HepG2 (cell line): ENCODE data around the gene MALT1. TPM values are rescaled to one million over a fixed set of nuclear protein-coding genes. Genes with fewer than 3 reads are reported as not detected.

Experiments
- ATAC-seq: fragments of 200-7000 bp; cut with Tn5 transposase; 3 replicates; pipeline ENCODE4 v1.9.1; 2020; ENCODE audit warnings: mild to moderate bottlenecking, moderate library complexity
- BruUV-seq: library from RNA; stranded (reverse); fragments of 400-500 nt; replicated peaks from 2 replicates; lab custom pipeline; 2021; lab: Mats Ljungman, UMichigan
- CTCF ChIA-PET: fragments of 300-600 bp; formaldehyde crosslinking; extraction: SDS; loops from one replicate; lab custom pipeline; 2021; ENCODE audit warnings: low total read pairs, inconsistent platforms, low intra/inter-chr PET ratio; lab: Yijun Ruan, JAX
- POLR2A ChIA-PET: fragments of 350-600 bp; sonication (Branson Sonifier 250); formaldehyde crosslinking; loops from one replicate; lab custom pipeline; 2020; ENCODE audit warnings: antibody characterized with exemption, inconsistent platforms; lab: Yijun Ruan, JAX
- DNase-seq: peaks from one replicate; pipeline ENCODE4 v3.0.0-alpha.2; 2015; ENCODE audit warnings: low spot score
- FAIRE-seq: peaks from 3 replicates; lab custom pipeline; 2011; peaks lifted over from hg19 to GRCh38; lab: Jason Lieb, UNC
- H2AFZ ChIP-seq: one replicate; pipeline ENCODE4 v1.6.1; 2011; ENCODE audit warnings: low read length, inconsistent platforms
- H3K27ac ChIP-seq: fragments of 300-600 bp; 3 replicates; pipeline ENCODE4 v1.8.0; 2011; ENCODE audit warnings: mixed run types, mild to moderate bottlenecking, mixed read lengths, low read length, inconsistent platforms; ENCODE audit not compliant: insufficient read depth; ENCODE audit errors: extremely low read length
- H3K27me3 ChIP-seq, 2 experiments: fragments of 200-600 bp in 1 of 2; 2 replicates in 1 of 2; 3 replicates in 1 of 2; pipeline versions ENCODE4 v1.6.0 to v1.8.0; 2011; ENCODE audit warnings: low read length in 2 of 2, mild to moderate bottlenecking in 2 of 2, moderate library complexity in 2 of 2, inconsistent platforms in 1 of 2; ENCODE audit not compliant: insufficient read depth in 2 of 2, control insufficient read depth in 1 of 2
- H3K36me3 ChIP-seq, 2 experiments: fragments of 200-600 bp in 1 of 2; replicated peaks in 1 of 2; 2 replicates in 1 of 2; 3 replicates in 1 of 2; pipeline versions ENCODE4 v1.5.1 to v1.8.0; 2011; ENCODE audit warnings: low read length in 2 of 2, inconsistent platforms in 1 of 2; ENCODE audit not compliant: insufficient read depth in 2 of 2, control insufficient read depth in 1 of 2
- H3K4me1 ChIP-seq: 2 replicates; pipeline ENCODE4 v1.5.1; 2012; ENCODE audit warnings: low read length, inconsistent platforms; ENCODE audit not compliant: insufficient read depth
- H3K4me2 ChIP-seq: 2 replicates; pipeline ENCODE4 v1.6.0; 2011; ENCODE audit warnings: low read depth, low read length, inconsistent platforms
- H3K4me3 ChIP-seq, 3 experiments: fragments of 200-600 bp in 1 of 3; sonication (generic), shearing (Covaris generic) in 1 of 3; replicated peaks in 1 of 3; 2 replicates each; pipeline ENCODE4 v1.5.1; 2011 to 2016; ENCODE audit warnings: low read length in 3 of 3, inconsistent platforms in 2 of 3, low read depth in 2 of 3, mild to moderate bottlenecking in 2 of 3, control low read depth in 1 of 3, mixed read lengths in 1 of 3; ENCODE audit not compliant: insufficient read depth in 1 of 3
- H3K79me2 ChIP-seq: one replicate; pipeline ENCODE4 v1.6.1; 2011; ENCODE audit warnings: low read length, inconsistent platforms; ENCODE audit not compliant: insufficient read depth
- H3K9ac ChIP-seq: 2 replicates; pipeline ENCODE4 v1.6.0; 2011; ENCODE audit warnings: mild to moderate bottlenecking, low read depth, low read length, inconsistent platforms; ENCODE audit not compliant: insufficient read depth
- H3K9me3 ChIP-seq: 2 replicates; pipeline ENCODE4 v1.5.1; 2012; ENCODE audit warnings: mild to moderate bottlenecking, low read length
- H4K20me1 ChIP-seq: 2 replicates; pipeline ENCODE4 v1.6.0; 2011; ENCODE audit warnings: inconsistent platforms, mild to moderate bottlenecking, low read length, moderate library complexity; ENCODE audit not compliant: insufficient read depth
- ADNP ChIP-seq: sonication (generic); formaldehyde crosslinking; IDR thresholded peaks from 2 replicates; pipeline ENCODE4 v1.4.0; 2020; ENCODE audit warnings: missing genetic modification reagents
- ATM ChIP-seq: fragments of 450-650 bp; IDR thresholded peaks from 2 replicates; pipeline ENCODE4 v1.7.1; 2017; ENCODE audit warnings: mild to moderate bottlenecking, borderline replicate concordance
- CTCF ChIP-seq: sonication (generic); formaldehyde crosslinking; IDR thresholded peaks from 2 replicates; pipeline ENCODE4 v1.5.0; 2020; ENCODE audit warnings: mild to moderate bottlenecking, missing genetic modification reagents, moderate library complexity
- HNF1A ChIP-seq, 2 experiments: sonication (generic) in 1 of 2; formaldehyde crosslinking in 1 of 2; IDR thresholded peaks; 2 replicates each; pipeline versions ENCODE4 v1.4.0 to v1.6.1; 2016 to 2020; ENCODE audit warnings: borderline replicate concordance in 1 of 2, low read depth in 1 of 2, mild to moderate bottlenecking in 1 of 2, missing genetic modification reagents in 1 of 2
- KDM3A ChIP-seq: IDR thresholded peaks from 2 replicates; pipeline ENCODE4 v1.6.1; 2018; ENCODE audit warnings: low read depth, missing compliant biosample characterization
- KMT2A ChIP-seq: sonication (generic); formaldehyde crosslinking; IDR thresholded peaks from 2 replicates; pipeline ENCODE4 v1.4.0; 2020; ENCODE audit warnings: missing genetic modification reagents
- MIER3 ChIP-seq: IDR thresholded peaks from 2 replicates; pipeline ENCODE4 v1.6.1; 2016; ENCODE audit warnings: missing compliant biosample characterization, borderline replicate concordance
- NAIF1 ChIP-seq: sonication (generic); formaldehyde crosslinking; IDR thresholded peaks from 2 replicates; pipeline ENCODE4 v1.5.0; 2020; ENCODE audit warnings: mild to moderate bottlenecking, missing genetic modification reagents, borderline replicate concordance
- NR0B2 ChIP-seq: sonication (generic); formaldehyde crosslinking; IDR thresholded peaks from 2 replicates; pipeline ENCODE4 v1.4.0; 2020; ENCODE audit warnings: mild to moderate bottlenecking, missing genetic modification reagents
- STAT6 ChIP-seq: sonication (generic); formaldehyde crosslinking; IDR thresholded peaks from 2 replicates; pipeline ENCODE4 v1.4.0; 2020; ENCODE audit warnings: missing genetic modification reagents, mild to moderate bottlenecking, borderline replicate concordance
- ZNF326 ChIP-seq: sonication (generic); formaldehyde crosslinking; IDR thresholded peaks from 2 replicates; pipeline ENCODE4 v1.4.0; 2020; ENCODE audit warnings: missing genetic modification reagents, borderline replicate concordance
- ZNF331 ChIP-seq: sonication (generic); formaldehyde crosslinking; IDR thresholded peaks from 2 replicates; pipeline ENCODE4 v1.4.0; 2020; ENCODE audit warnings: missing genetic modification reagents
- ZNF484 ChIP-seq: sonication (generic); formaldehyde crosslinking; IDR thresholded peaks from 2 replicates; pipeline ENCODE4 v1.5.1; 2020; ENCODE audit warnings: mild to moderate bottlenecking, low read depth, missing genetic modification reagents, borderline replicate concordance
- ZNF567 ChIP-seq: sonication (generic); formaldehyde crosslinking; IDR thresholded peaks from 2 replicates; pipeline ENCODE4 v1.8.1; 2023; ENCODE audit warnings: mild to moderate bottlenecking, missing genetic modification reagents, borderline replicate concordance
- ZNF816 ChIP-seq: sonication (generic); formaldehyde crosslinking; IDR thresholded peaks from 2 replicates; pipeline ENCODE4 v1.8.0; 2022; ENCODE audit warnings: missing genetic modification reagents, mild to moderate bottlenecking, borderline replicate concordance
- WGBS: methylation state at CpG from one replicate; pipeline ENCODE4 v1.1.6; 2017; ENCODE audit warnings: low lambda C conversion rate; 5-methylcytosine and 5-hydroxymethylcytosine counted together
- in situ Hi-C: cut with HindIII; loops from 2 replicates; pipeline ENCODE4 v1.10.0; 2017; ENCODE audit warnings: low pct_unique_long_range_greater_than_20kb; ENCODE audit not compliant: extremely low pct_ligation_motif_present
- intact Hi-C: fragments of 100-400 bp; cut with micrococcal nuclease; formaldehyde crosslinking; loops from one replicate; pipeline ENCODE4 v1.10.0; 2022; ENCODE audit not compliant: unreplicated experiment
- polyA plus RNA-seq, 8 experiments: library from polyadenylated mRNA; depleted of rRNA in 3 of 8; stranded (reverse) in 7 of 8; unstranded in 1 of 8; fragments of >200 nt; fragmentation: Illumina TruSeq in 4 of 8; extraction: Trizol in 4 of 8; gene quantifications; 2 replicates each; pipeline versions ENCODE4 v1.2.1 to v1.2.3, GENCODE V29; 2011 to 2016; ENCODE audit warnings: low read depth in 4 of 8, missing spikeins in 1 of 8, mixed read lengths in 1 of 8; ENCODE audit not compliant: insufficient read depth in 1 of 8
- total RNA-seq, 5 experiments: library from RNA; depleted of rRNA; stranded (reverse); fragments of >200 nt; fragmentation: Illumina TruSeq; extraction: Trizol; gene quantifications; 2 replicates each; pipeline ENCODE4 v1.2.3, GENCODE V29; 2016; ENCODE audit warnings: low read depth in 1 of 5

MALT1 gene
- total and polyA plus RNA-seq, 2 of the 13 experiments (the other 11 are each of a cell fraction or from before 2014, with no cell fraction given): 43.9 to 89.0 TPM

GRCh38 chr18:58777471-58777870 is 106.2 kb downstream of the MALT1 start:
- no peak overlapping the region for H3K4me3 ChIP-seq
- ChIA-PET CTCF (no interaction called here), POLR2A (no interaction called here)
- peaks cover 0 to 10% of the 10 kb centered on the region in 2 experiments; a peak in 3 of 5 replicates for H3K27me3 ChIP-seq
- FAIRE-seq: no peak
- intact Hi-C loops (no loop called here), in situ Hi-C loops (no loop called here)
- no peak overlapping the region for H3K9ac ChIP-seq
- no peaks in the 10 kb centered on the region for H4K20me1 ChIP-seq
- H3K4me2 ChIP-seq: no peak overlapping the region
- 0 out of 2 replicates have a peak, but pooled peaks cover 5% of the 10 kb centered on the region for H3K4me1 ChIP-seq
- no peak overlapping the region for H2AFZ ChIP-seq
- no TSS peak for BruUV-seq
- H3K36me3 ChIP-seq: no peaks in the 10 kb centered on the region
- no peaks in the 10 kb centered on the region for H3K79me2 ChIP-seq
- no peaks in the 10 kb centered on the region for H3K9me3 ChIP-seq
- no peak for DNase-seq
- no peak for ATAC-seq
- 0% methylated on average over 4 of the region's 4 CpGs for WGBS
- no peak overlapping the region for H3K27ac ChIP-seq
- TF ChIP-seq NAIF1 (CRISPR knock-in tag) (no peak), KDM3A (CRISPR knock-in tag) (no peak), CTCF (CRISPR knock-in tag) (no peak), NR0B2 (CRISPR knock-in tag) (no peak), MIER3 (no peak), ATM (no peak), ZNF326 (CRISPR knock-in tag) (no peak), ZNF331 (no peak), HNF1A (IDR thresholded peaks at IDR 0.05; ENCODE audit: low read depth) (no peak), HNF1A (CRISPR knock-in tag; IDR thresholded peaks at IDR 0.05; ENCODE audit: borderline replicate concordance) (no peak), ZNF484 (CRISPR knock-in tag) (no peak), ZNF567 (CRISPR knock-in tag) (no peak), KMT2A (no peak), STAT6 (CRISPR knock-in tag) (no peak), ZNF816 (CRISPR knock-in tag) (no peak), ADNP (CRISPR knock-in tag) (no peak)
